ENCODE measurements around the gene SCFD1. TPM values are rescaled to one million over a fixed set of nuclear protein-coding genes. Genes with fewer than 3 reads are reported as not detected.

The SCFD1 gene
- total and polyA plus RNA-seq, 10 of the 15 experiments (the other 5 are each of a cell fraction or from before 2014, with no cell fraction given): 61.5 to 98.4 (median 82.5) TPM

GRCh38 chr14:30771595-30771994 is 149.5 kb downstream of the SCFD1 start:
- Histone ChIP-seq H3K9ac (ENCODE audit: control insufficient read depth, insufficient read depth, low read length) (no peak overlapping the region), H3K79me2 (ENCODE audit: control insufficient read depth, insufficient read depth, low read length) (no peaks in the 10 kb centered on the region), H3K4me3 (no peak overlapping the region), H3K27me3 (replicated peaks in 1 of 2; ENCODE audit: control insufficient read depth in 2 of 2, insufficient read depth in 2 of 2, low read length in 1 of 2) (peaks cover 0 to 2% of the 10 kb centered on the region in 2 experiments; a peak in 2 of 4 replicates), H4K20me1 (ENCODE audit: control insufficient read depth, insufficient read depth) (no peaks in the 10 kb centered on the region), H3K36me3 (ENCODE audit: control insufficient read depth in 2 of 2, insufficient read depth in 2 of 2, low read length in 1 of 2) (no peaks in the 10 kb centered on the region), H3K27ac (ENCODE audit: control insufficient read depth, insufficient read depth) (no peak overlapping the region), H3K9me3 (replicated peaks; ENCODE audit: control insufficient read depth, insufficient read depth, low read length) (no peaks in the 10 kb centered on the region), H2AFZ (ENCODE audit: control insufficient read depth, low read depth, low read length) (no peak overlapping the region), H3K4me2 (ENCODE audit: control insufficient read depth, insufficient read depth) (no peak overlapping the region), H3K4me1 (ENCODE audit: control insufficient read depth, insufficient read depth, low read length) (no peaks in the 10 kb centered on the region)
- intact Hi-C loops (cut with micrococcal nuclease; ENCODE audit: unreplicated experiment): no loop called here
- ChIA-PET SMC1A (ENCODE audit: uncharacterized antibody, unreplicated experiment) (interaction anchor here (1.2 kb wide), 1 partner anchor 79 kb away, joined by 3 read pairs; no protein-coding TSS in a partner anchor), POLR2A (no interaction called here), CTCF (no interaction called here), RAD21 (ENCODE audit: unreplicated experiment) (no interaction called here)
- DNase-seq (ENCODE audit: low read depth, low spot score) (no peak), FAIRE-seq (no peak), ATAC-seq (no peak)
- in situ Hi-C loops (cut with MboI): no loop called here
- TF ChIP-seq SPI1 (IDR thresholded peaks at IDR 0.05; ENCODE audit: borderline replicate concordance, insufficient read depth, low read depth, low read length): no peak
- TF ChIP-seq BACH1 (IDR thresholded peaks at IDR 0.05; ENCODE audit: borderline replicate concordance): no peak
- no peak for TF ChIP-seq SRF (IDR thresholded peaks at IDR 0.05; ENCODE audit: low read depth in 2 of 2, low read length in 2 of 2)
- TF ChIP-seq POLR2A (IDR thresholded peaks at IDR 0.05; ENCODE audit: low read depth, low read length): no peak
- no peak for TF ChIP-seq MYB (IDR thresholded peaks at IDR 0.05; ENCODE audit: borderline replicate concordance, low read depth, low read length)
- no peak for TF ChIP-seq CHD4 (IDR thresholded peaks at IDR 0.05)
- no peak for TF ChIP-seq HCFC1 (IDR thresholded peaks at IDR 0.05; ENCODE audit: low read length)
- TF ChIP-seq KLF5 (IDR thresholded peaks at IDR 0.05; ENCODE audit: partially characterized antibody): no peak
- no peak for TF ChIP-seq RB1 (IDR thresholded peaks at IDR 0.05; ENCODE audit: borderline replicate concordance)
- TF ChIP-seq ESRRA (IDR thresholded peaks at IDR 0.05; ENCODE audit: low read length): no peak
- TF ChIP-seq REST (IDR thresholded peaks at IDR 0.05; ENCODE audit: low read depth, low read length): no peak
- TF ChIP-seq ETV6 (conservative IDR thresholded peaks at IDR 0.05 in 1 of 2, IDR thresholded peaks at IDR 0.05 in 1 of 2; ENCODE audit: borderline replicate concordance in 1 of 2, low read depth in 1 of 2): no peak
- no peak for TF ChIP-seq STAT3 (IDR thresholded peaks at IDR 0.05; ENCODE audit: low read depth, low read length)
- TF ChIP-seq, protein P1, sequence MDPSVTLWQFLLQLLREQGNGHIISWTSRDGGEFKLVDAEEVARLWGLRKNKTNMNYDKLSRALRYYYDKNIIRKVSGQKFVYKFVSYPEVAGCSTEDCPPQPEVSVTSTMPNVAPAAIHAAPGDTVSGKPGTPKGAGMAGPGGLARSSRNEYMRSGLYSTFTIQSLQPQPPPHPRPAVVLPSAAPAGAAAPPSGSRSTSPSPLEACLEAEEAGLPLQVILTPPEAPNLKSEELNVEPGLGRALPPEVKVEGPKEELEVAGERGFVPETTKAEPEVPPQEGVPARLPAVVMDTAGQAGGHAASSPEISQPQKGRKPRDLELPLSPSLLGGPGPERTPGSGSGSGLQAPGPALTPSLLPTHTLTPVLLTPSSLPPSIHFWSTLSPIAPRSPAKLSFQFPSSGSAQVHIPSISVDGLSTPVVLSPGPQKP (IDR thresholded peaks at IDR 0.05; ENCODE audit: low read depth, low read length): no peak
- no peak for TF ChIP-seq E2F4 (IDR thresholded peaks at IDR 0.05; ENCODE audit: low read depth, low read length)
- TF ChIP-seq RBBP5 (conservative IDR thresholded peaks at IDR 0.05): no peak
- no peak for TF ChIP-seq NFYB (IDR thresholded peaks at IDR 0.05; ENCODE audit: insufficient read depth, low read depth, low read length)
- TF ChIP-seq FOXM1 (IDR thresholded peaks at IDR 0.05; ENCODE audit: low read depth, low read length): no peak
- 19% methylated on average over 5 of the region's 5 CpGs for WGBS (ENCODE audit: insufficient coverage, insufficient replicate concordance, low lambda C conversion rate, missing lambda C conversion rate)
- no TSS peak for BruUV-seq (replicated peaks)
